GM10847 (cell line): ENCODE results near the gene BSN.

ENCODE experiments used
- POLR2A ChIP-seq: IDR thresholded peaks from 2 replicates; pipeline ENCODE4 v1.6.1; 2011; ENCODE audit not compliant: insufficient read length; ENCODE audit errors: extremely low read depth

BSN gene

GRCh38 chr3:49556500-49557275 lies 2.4 kb downstream of the BSN start:
- no peak for TF ChIP-seq POLR2A

- TF ChIP-seq POLR2A, result no peak
These were observed 8.8 kb downstream of the BSN start for GRCh38 chr3:49563040-49563578.

GRCh38 chr3:49563766-49564165 lies 9.5 kb downstream of the BSN start:
- no peak for TF ChIP-seq POLR2A

- TF ChIP-seq POLR2A, result no peak
These were observed 12.0 kb downstream of the BSN start for GRCh38 chr3:49566312-49566711.

GRCh38 chr3:49567406-49567805 lies 13.1 kb downstream of the BSN start:
- no peak for TF ChIP-seq POLR2A

GRCh38 chr3:49568965-49569364 lies 14.7 kb downstream of the BSN start:
- no peak for TF ChIP-seq POLR2A

- TF ChIP-seq POLR2A, result no peak
These were observed 15.9 kb downstream of the BSN start for GRCh38 chr3:49570028-49570654.

- TF ChIP-seq POLR2A, result no peak
These were observed 27.9 kb downstream of the BSN start for GRCh38 chr3:49582177-49582576.

- no peak for TF ChIP-seq POLR2A
These were observed 37.3 kb downstream of the BSN start for GRCh38 chr3:49591615-49592014.

- TF ChIP-seq POLR2A, result no peak
These were observed 38.8 kb downstream of the BSN start for GRCh38 chr3:49593041-49593440.

GRCh38 chr3:49600781-49601180 lies 46.5 kb downstream of the BSN start:
- no peak for TF ChIP-seq POLR2A

- TF ChIP-seq POLR2A, result no peak
These were observed 47.2 kb downstream of the BSN start for GRCh38 chr3:49601358-49602048.

GRCh38 chr3:49602049-49602554 lies 47.8 kb downstream of the BSN start:
- TF ChIP-seq POLR2A, result no peak

- no peak for TF ChIP-seq POLR2A
These were observed 48.7 kb downstream of the BSN start for GRCh38 chr3:49602877-49603411.

GRCh38 chr3:49606427-49606826 lies 52.1 kb downstream of the BSN start:
- TF ChIP-seq POLR2A, result no peak
